Tibial nerve (tissue), 4 donors: ENCODE measurements around the gene IWS1. TPM values are rescaled to one million over a fixed set of nuclear protein-coding genes. Genes with fewer than 3 reads are reported as not detected.

Experiments used
- DNase-seq, 2 donors: peaks; one replicate each; pipeline ENCODE4 v3.0.0-alpha.2; 2019; ENCODE audit warnings: low spot score in 2 of 2
- H3K27ac ChIP-seq, 4 donors: fragments of 200-600 bp; sonication (generic) in 3 of 4; one replicate each; pipeline ENCODE4 v1.5.1; 2017 to 2019; ENCODE audit warnings: mild to moderate bottlenecking in 1 of 4
- H3K27me3 ChIP-seq, 2 donors: fragments of 200-600 bp; sonication (generic) in 1 of 2; one replicate each; pipeline versions ENCODE4 v1.5.1 to v1.6.0; 2017 to 2019
- H3K36me3 ChIP-seq, 3 donors: fragments of 200-600 bp; sonication (generic); one replicate each; pipeline ENCODE4 v1.5.1; 2018 to 2019
- H3K4me1 ChIP-seq, 4 donors: fragments of 200-600 bp; sonication (generic) in 3 of 4; one replicate each; pipeline ENCODE4 v1.5.1; 2017 to 2019
- H3K4me3 ChIP-seq, 4 donors: fragments of 200-600 bp; sonication (generic) in 3 of 4; one replicate each; pipeline ENCODE4 v1.5.1; 2017 to 2019; ENCODE audit warnings: mild to moderate bottlenecking in 1 of 4, moderate library complexity in 1 of 4
- H3K9me3 ChIP-seq, 4 donors: fragments of 200-600 bp; sonication (generic) in 3 of 4; one replicate each; pipeline ENCODE4 v1.5.1; 2017 to 2019
- CTCF ChIP-seq, 5 experiments: fragments of 200-600 bp in 3 of 5; fragments of 450-650 bp in 2 of 5; sonication (generic) in 3 of 5; IDR thresholded peaks; one replicate each; pipeline ENCODE4 v1.5.1; 2016 to 2019; ENCODE audit warnings: antibody characterized with exemption in 5 of 5, mild to moderate bottlenecking in 3 of 5, moderate library complexity in 2 of 5
- EP300 ChIP-seq, 2 donors: sonication (generic); formaldehyde crosslinking; IDR thresholded peaks; one replicate each; pipeline ENCODE4 v1.6.1; 2017; ENCODE audit warnings: antibody characterized with exemption in 2 of 2, mild to moderate bottlenecking in 1 of 2
- POLR2A ChIP-seq, 2 donors: fragments of 450-650 bp; IDR thresholded peaks; one replicate each; pipeline ENCODE4 v1.6.1; 2017; ENCODE audit warnings: antibody characterized with exemption in 2 of 2, mild to moderate bottlenecking in 2 of 2, moderate library complexity in 2 of 2
- WGBS, 2 donors: methylation state at CpG; one replicate each; pipeline ENCODE4 v1.1.5; 2018; 5-methylcytosine and 5-hydroxymethylcytosine counted together
- total RNA-seq, 4 donors: library from RNA; depleted of rRNA; stranded (reverse); fragments of >200 nt; gene quantifications; one replicate each; pipeline ENCODE4 v1.1.0, GENCODE V29; 2016

Gene IWS1
- total RNA-seq, 4 donors from 2014 or later = 28.4 to 42.6 (median 39.6) TPM

GRCh38 chr2:127472268-127472667 is 54.0 kb downstream of the IWS1 start:
- no peak overlapping the region for H3K27ac ChIP-seq
- H3K9me3 ChIP-seq = no peaks in the 10 kb centered on the region
- H3K27me3 ChIP-seq = no peaks in the 10 kb centered on the region
- no peak for TF ChIP-seq POLR2A (IDR thresholded peaks at IDR 0.05)
- no peaks in the 10 kb centered on the region for H3K4me1 ChIP-seq
- peaks cover 0 to 27% (median 6%) of the 10 kb centered on the region in 3 donors for H3K36me3 ChIP-seq
- no peak overlapping the region for H3K4me3 ChIP-seq
- 93 to 100% methylated on average over 1 of the region's 1 CpG for WGBS, 2 donors
- no peak for DNase-seq

- no peak for DNase-seq
- no peaks in the 10 kb centered on the region for H3K9me3 ChIP-seq
- H3K27ac ChIP-seq = no peak overlapping the region
- H3K27me3 ChIP-seq = no peaks in the 10 kb centered on the region
- H3K4me3 ChIP-seq = no peak overlapping the region
- peaks cover 0 to 33% (median 6%) of the 10 kb centered on the region in 3 donors for H3K36me3 ChIP-seq
- TF ChIP-seq POLR2A (IDR thresholded peaks at IDR 0.05) (no peak), EP300 (IDR thresholded peaks at IDR 0.05) (no peak), CTCF (IDR thresholded peaks at IDR 0.05) (no peak)
- no peaks in the 10 kb centered on the region for H3K4me1 ChIP-seq
- WGBS, 2 donors = 90 to 95% methylated on average over 4 of the region's 4 CpGs
Observed at GRCh38 chr2:127471286-127471988, 54.9 kb downstream of the IWS1 start.

- H3K4me3 ChIP-seq = no peak overlapping the region
- WGBS, 2 donors = 88 to 93% methylated on average over 2 of the region's 2 CpGs
- H3K27ac ChIP-seq = no peak overlapping the region
- no peaks in the 10 kb centered on the region for H3K27me3 ChIP-seq
- DNase-seq = no peak
- no peaks in the 10 kb centered on the region for H3K9me3 ChIP-seq
- TF ChIP-seq CTCF (IDR thresholded peaks at IDR 0.05) (no peak), POLR2A (IDR thresholded peaks at IDR 0.05) (no peak), EP300 (IDR thresholded peaks at IDR 0.05) (no peak)
- no peaks in the 10 kb centered on the region for H3K4me1 ChIP-seq
- H3K36me3 ChIP-seq = peaks cover 0 to 38% (median 6%) of the 10 kb centered on the region in 3 donors
Observed at GRCh38 chr2:127469974-127470373, 56.3 kb downstream of the IWS1 start.

GRCh38 chr2:127469051-127469450 is 57.2 kb downstream of the IWS1 start:
- DNase-seq = no peak
- H3K4me1 ChIP-seq = no peaks in the 10 kb centered on the region
- H3K27me3 ChIP-seq = no peaks in the 10 kb centered on the region
- H3K4me3 ChIP-seq = no peak overlapping the region
- TF ChIP-seq POLR2A (IDR thresholded peaks at IDR 0.05) (no peak), EP300 (IDR thresholded peaks at IDR 0.05) (no peak), CTCF (IDR thresholded peaks at IDR 0.05) (no peak)
- no peaks in the 10 kb centered on the region for H3K9me3 ChIP-seq
- peaks cover 0 to 38% (median 6%) of the 10 kb centered on the region in 3 donors for H3K36me3 ChIP-seq
- no peak overlapping the region for H3K27ac ChIP-seq
- WGBS, 2 donors = 80 to 90% methylated on average over 8 of the region's 8 CpGs

GRCh38 chr2:127465258-127465657 is 61.0 kb downstream of the IWS1 start:
- Histone ChIP-seq H3K4me1 (no peaks in the 10 kb centered on the region), H3K4me3 (no peak overlapping the region), H3K27me3 (no peaks in the 10 kb centered on the region), H3K27ac (no peak overlapping the region), H3K36me3 (peaks cover 0 to 38% (median 6%) of the 10 kb centered on the region in 3 donors), H3K9me3 (no peaks in the 10 kb centered on the region)
- no peak for DNase-seq
- no peak for TF ChIP-seq CTCF (IDR thresholded peaks at IDR 0.05)
- no peak for TF ChIP-seq EP300 (IDR thresholded peaks at IDR 0.05)
- no peak for TF ChIP-seq POLR2A (IDR thresholded peaks at IDR 0.05)
- 60 to 65% methylated on average over 4 of the region's 4 CpGs for WGBS, 2 donors
